ENCODE results near the gene LCNL1. TPM values are rescaled to one million over a fixed set of nuclear protein-coding genes. Genes with fewer than 3 reads are reported as not detected.
A peak's percentile ranks its signal among the peaks of the same experiment; 100 is the strongest.

The LCNL1 gene
- total RNA-seq, 6 donors from 2014 or later = 0.61 to 6.3 (median 1.8) TPM; not detected in 1

GRCh38 chr9:136965771-136966484 lies 16.9 kb upstream of the LCNL1 start:
- H3K27me3 ChIP-seq = no peaks in the 10 kb centered on the region
- no peaks in the 10 kb centered on the region for H3K9me3 ChIP-seq
- 20 to 21% methylated on average over 21 to 23 of the region's 23 CpGs for WGBS, 2 donors
- no peak overlapping the region for H3K4me3 ChIP-seq
- TF ChIP-seq EP300 (IDR thresholded peaks at IDR 0.05) (no peak), CTCF (IDR thresholded peaks at IDR 0.05) (no peak), POLR2AphosphoS5 (IDR thresholded peaks at IDR 0.05) (no peak), POLR2A (IDR thresholded peaks at IDR 0.05) (no peak)
- H3K27ac ChIP-seq = no peak overlapping the region
- H3K36me3 ChIP-seq = no peaks in the 10 kb centered on the region
- H3K4me1 ChIP-seq = peaks cover 7 to 20% (median 15%) of the 10 kb centered on the region in 4 donors
- ATAC-seq (ENCODE audit: low FRiP score in 2 of 2) (no peak), DNase-seq (peak in 1 of 2 donors; percentile 41)

- H3K9me3 ChIP-seq = no peaks in the 10 kb centered on the region
- no peak overlapping the region for H3K27ac ChIP-seq
- no peak for ATAC-seq (ENCODE audit: low FRiP score in 2 of 2)
- peaks cover 7 to 20% (median 13%) of the 10 kb centered on the region in 4 donors for H3K4me1 ChIP-seq
- no peaks in the 10 kb centered on the region for H3K36me3 ChIP-seq
- TF ChIP-seq POLR2A (IDR thresholded peaks at IDR 0.05) (no peak), CTCF (IDR thresholded peaks at IDR 0.05) (no peak), EP300 (IDR thresholded peaks at IDR 0.05) (no peak), POLR2AphosphoS5 (IDR thresholded peaks at IDR 0.05) (no peak)
- H3K4me3 ChIP-seq = no peak overlapping the region
- 76 to 81% methylated on average over 5 to 14 of the region's 17 CpGs for WGBS, 2 donors
- H3K27me3 ChIP-seq = no peaks in the 10 kb centered on the region
- peak in 1 of 2 donors; percentile 54 for DNase-seq
Measured at GRCh38 chr9:136968333-136969127, 14.3 kb upstream of the LCNL1 start.

GRCh38 chr9:136969150-136969549 lies 13.6 kb upstream of the LCNL1 start:
- H3K27ac ChIP-seq = no peak overlapping the region
- DNase-seq (peak in 1 of 2 donors; percentile 79), ATAC-seq (ENCODE audit: low FRiP score in 2 of 2) (no peak)
- no peaks in the 10 kb centered on the region for H3K27me3 ChIP-seq
- WGBS, 2 donors = 93 to 98% methylated on average over 3 to 10 of the region's 17 CpGs
- H3K9me3 ChIP-seq = no peaks in the 10 kb centered on the region
- TF ChIP-seq POLR2A (IDR thresholded peaks at IDR 0.05) (no peak), EP300 (IDR thresholded peaks at IDR 0.05) (no peak), CTCF (IDR thresholded peaks at IDR 0.05) (no peak), POLR2AphosphoS5 (IDR thresholded peaks at IDR 0.05) (no peak)
- peaks cover 7 to 24% (median 10%) of the 10 kb centered on the region in 4 donors for H3K4me1 ChIP-seq
- H3K36me3 ChIP-seq = no peaks in the 10 kb centered on the region
- H3K4me3 ChIP-seq = no peak overlapping the region

- TF ChIP-seq POLR2A (IDR thresholded peaks at IDR 0.05) = no peak
- TF ChIP-seq CTCF (IDR thresholded peaks at IDR 0.05) = no peak
- no peak for TF ChIP-seq POLR2AphosphoS5 (IDR thresholded peaks at IDR 0.05)
- no peak for TF ChIP-seq EP300 (IDR thresholded peaks at IDR 0.05)
- DNase-seq = peak in 1 of 2 donors; percentile 47
- ATAC-seq (ENCODE audit: low FRiP score in 2 of 2) = no peak
- no peak overlapping the region for H3K27ac ChIP-seq
- 67 to 86% methylated on average over 2 to 5 of the region's 5 CpGs for WGBS, 2 donors
- no peaks in the 10 kb centered on the region for H3K9me3 ChIP-seq
- no peak overlapping the region for H3K4me3 ChIP-seq
- H3K36me3 ChIP-seq = no peaks in the 10 kb centered on the region
- no peaks in the 10 kb centered on the region for H3K27me3 ChIP-seq
- peaks cover 7 to 23% (median 8%) of the 10 kb centered on the region in 4 donors for H3K4me1 ChIP-seq
Measured at GRCh38 chr9:136969774-136970173, 13.0 kb upstream of the LCNL1 start.

Measured in upper lobe of left lung (tissue), 6 donors.